ENCODE data around the gene NECTIN2.

The NECTIN2 gene

GRCh38 chr19:44846455-44847143 is 502 bp downstream of the NECTIN2 start:
- TF ChIP-seq CTCF (IDR thresholded peaks at IDR 0.05; ENCODE audit: low read length) = no peak

GRCh38 chr19:44847144-44848035 is 1.3 kb downstream of the NECTIN2 start:
- no peak overlapping the region for H3K4me2 ChIP-seq (ENCODE audit: low read length)

More at GRCh38 chr19:44846455-44847143, 502 bp downstream of the NECTIN2 start:
- peak overlapping the region; percentile 55 for H3K4me3 ChIP-seq (ENCODE audit: low read depth, low read length, poor library complexity, severe bottlenecking)
- no peak overlapping the region for H3K9ac ChIP-seq (ENCODE audit: low read length)
- peak overlapping the region; percentile 31 for H3K4me2 ChIP-seq (ENCODE audit: low read length)
- H3K79me2 ChIP-seq (ENCODE audit: insufficient read depth, low read length) = no peaks in the 10 kb centered on the region
- H3K27ac ChIP-seq (ENCODE audit: low read depth, low read length, poor library complexity, severe bottlenecking) = no peak overlapping the region
- H3F3A ChIP-seq (ENCODE audit: insufficient read depth, low read length) = no peaks in the 10 kb centered on the region
- H3K4me1 ChIP-seq (ENCODE audit: insufficient read depth, low read length, severe bottlenecking) = peaks cover 12% of the 10 kb centered on the region
- H3K9me3 ChIP-seq (ENCODE audit: low read length) = no peaks in the 10 kb centered on the region
- H3K9me2 ChIP-seq (ENCODE audit: low read depth, low read length) = no peaks in the 10 kb centered on the region
- H3K36me3 ChIP-seq (ENCODE audit: insufficient read depth, low read length) = no peaks in the 10 kb centered on the region
- H3K27me3 ChIP-seq (ENCODE audit: insufficient read depth, low read length) = no peaks in the 10 kb centered on the region
- H2AFZ ChIP-seq (ENCODE audit: low read length) = no peak overlapping the region
- no peaks in the 10 kb centered on the region for H4K20me1 ChIP-seq (ENCODE audit: insufficient read depth, low read length)

GRCh38 chr19:44848036-44848811 is 2.1 kb downstream of the NECTIN2 start:
- H4K20me1 ChIP-seq (ENCODE audit: insufficient read depth, low read length) = no peaks in the 10 kb centered on the region
- H3K27me3 ChIP-seq (ENCODE audit: insufficient read depth, low read length) = no peaks in the 10 kb centered on the region
- H3K4me1 ChIP-seq (ENCODE audit: insufficient read depth, low read length, severe bottlenecking) = peaks cover 12% of the 10 kb centered on the region
- no peak overlapping the region for H2AFZ ChIP-seq (ENCODE audit: low read length)
- H3K36me3 ChIP-seq (ENCODE audit: insufficient read depth, low read length) = no peaks in the 10 kb centered on the region
- H3K4me2 ChIP-seq (ENCODE audit: low read length) = no peak overlapping the region
- TF ChIP-seq CTCF (IDR thresholded peaks at IDR 0.05; ENCODE audit: low read length) (no peak), EZH2 (IDR thresholded peaks at IDR 0.05; ENCODE audit: borderline replicate concordance, low read length) (no peak)
- H3F3A ChIP-seq (ENCODE audit: insufficient read depth, low read length) = no peaks in the 10 kb centered on the region
- no peaks in the 10 kb centered on the region for H3K79me2 ChIP-seq (ENCODE audit: insufficient read depth, low read length)
- no peak overlapping the region for H3K9ac ChIP-seq (ENCODE audit: low read length)
- H3K27ac ChIP-seq (ENCODE audit: low read depth, low read length, poor library complexity, severe bottlenecking) = no peak overlapping the region
- H3K9me2 ChIP-seq (ENCODE audit: low read depth, low read length) = no peaks in the 10 kb centered on the region
- H3K4me3 ChIP-seq (ENCODE audit: low read depth, low read length, poor library complexity, severe bottlenecking) = no peak overlapping the region
- no peaks in the 10 kb centered on the region for H3K9me3 ChIP-seq (ENCODE audit: low read length)

More at GRCh38 chr19:44847144-44848035, 1.3 kb downstream of the NECTIN2 start:
- no peak overlapping the region for H2AFZ ChIP-seq (ENCODE audit: low read length)
- H4K20me1 ChIP-seq (ENCODE audit: insufficient read depth, low read length) = no peaks in the 10 kb centered on the region
- TF ChIP-seq CTCF (IDR thresholded peaks at IDR 0.05; ENCODE audit: low read length) = no peak
- TF ChIP-seq EZH2 (IDR thresholded peaks at IDR 0.05; ENCODE audit: borderline replicate concordance, low read length) = no peak
- no peaks in the 10 kb centered on the region for H3K79me2 ChIP-seq (ENCODE audit: insufficient read depth, low read length)
- H3K4me1 ChIP-seq (ENCODE audit: insufficient read depth, low read length, severe bottlenecking) = peaks cover 12% of the 10 kb centered on the region
- no peaks in the 10 kb centered on the region for H3K27me3 ChIP-seq (ENCODE audit: insufficient read depth, low read length)
- H3K4me3 ChIP-seq (ENCODE audit: low read depth, low read length, poor library complexity, severe bottlenecking) = no peak overlapping the region
- no peak overlapping the region for H3K9ac ChIP-seq (ENCODE audit: low read length)
- no peaks in the 10 kb centered on the region for H3K9me2 ChIP-seq (ENCODE audit: low read depth, low read length)
- no peak overlapping the region for H3K27ac ChIP-seq (ENCODE audit: low read depth, low read length, poor library complexity, severe bottlenecking)
- H3K36me3 ChIP-seq (ENCODE audit: insufficient read depth, low read length) = no peaks in the 10 kb centered on the region
- H3F3A ChIP-seq (ENCODE audit: insufficient read depth, low read length) = no peaks in the 10 kb centered on the region
- H3K9me3 ChIP-seq (ENCODE audit: low read length) = no peaks in the 10 kb centered on the region
